Left lobe of liver (tissue), 2 donors: ENCODE data around the gene TRIP6. TPM values are rescaled to one million over a fixed set of nuclear protein-coding genes. Genes with fewer than 3 reads are reported as not detected.
A peak's percentile ranks its signal among the peaks of the same experiment; 100 is the strongest.

Experiments used
- ATAC-seq: fragments of 200-7000 bp; cut with Tn5 transposase; one replicate; pipeline ENCODE4 v1.9.1; 2020; ENCODE audit warnings: mild to moderate bottlenecking, moderate library complexity
- DNase-seq: peaks from one replicate; pipeline ENCODE4 v3.0.0-alpha.2; 2020; ENCODE audit warnings: low spot score
- total RNA-seq: library from RNA; stranded (reverse); gene quantifications from one replicate; pipeline ENCODE4 v1.2.1, GENCODE V29; 2021
- donor health status: DM: no; HTN: no; CAD: no; lungs with moderate emphysema.
- donor health status: DM: no; HTN: yes; CAD: no.

TRIP6 gene
- total RNA-seq, result 24.6 TPM

GRCh38 chr7:100867040-100867775, at the start of gene TRIP6:
Gene TRIP6 (plus strand): TSS chr7:100867387. CDS start chr7:100867498, 111 bp downstream.
- DNase-seq, result peak; percentile 82
- ATAC-seq, result peak; percentile 51

DNA sequence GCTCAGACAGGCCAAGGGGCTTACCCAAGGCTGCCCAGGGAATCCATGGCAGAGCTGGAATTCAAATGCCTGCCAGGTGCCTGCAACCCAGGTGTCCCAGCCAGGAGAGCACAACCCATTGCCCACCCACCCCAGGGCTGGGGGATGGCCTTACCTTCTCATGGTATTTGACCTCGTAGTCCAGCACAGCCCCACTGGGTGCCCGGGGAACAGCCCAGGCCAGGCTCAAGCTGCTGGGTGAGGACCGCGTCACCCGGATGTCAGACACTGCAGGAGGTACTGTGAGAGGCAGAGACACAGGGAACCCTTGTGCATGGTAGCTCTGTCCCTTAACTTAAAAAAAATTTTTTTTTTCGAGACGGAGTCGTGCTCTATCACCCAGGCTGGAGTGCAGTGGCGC, 48.8 kb upstream of the TRIP6 start:
- DNase-seq (no peak), ATAC-seq (no peak)

DNA sequence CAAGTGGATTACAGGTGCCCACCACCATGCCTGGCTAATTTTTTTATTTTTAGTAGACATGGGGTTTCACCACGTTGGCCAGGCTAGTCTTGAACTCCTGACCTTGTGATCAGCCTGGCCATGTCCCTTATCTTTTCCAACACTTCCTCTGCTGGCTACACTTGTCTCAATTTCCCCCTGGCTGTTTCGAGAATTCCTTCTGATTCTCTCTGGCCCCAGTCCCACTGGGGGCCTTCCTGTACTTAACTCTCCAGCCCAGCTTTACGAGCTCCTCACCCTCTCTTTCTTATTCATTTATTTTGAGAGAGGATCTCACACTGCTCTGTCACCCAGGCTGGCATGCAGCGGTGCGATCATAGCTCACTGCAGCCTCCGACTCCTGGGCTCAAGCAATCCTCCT, 48.4 kb upstream of the TRIP6 start:
- ATAC-seq (no peak), DNase-seq (no peak)

- no peak for ATAC-seq
- DNase-seq, result no peak
Measured at GRCh38 chr7:100819586-100819985, 47.6 kb upstream of the TRIP6 start.

DNA sequence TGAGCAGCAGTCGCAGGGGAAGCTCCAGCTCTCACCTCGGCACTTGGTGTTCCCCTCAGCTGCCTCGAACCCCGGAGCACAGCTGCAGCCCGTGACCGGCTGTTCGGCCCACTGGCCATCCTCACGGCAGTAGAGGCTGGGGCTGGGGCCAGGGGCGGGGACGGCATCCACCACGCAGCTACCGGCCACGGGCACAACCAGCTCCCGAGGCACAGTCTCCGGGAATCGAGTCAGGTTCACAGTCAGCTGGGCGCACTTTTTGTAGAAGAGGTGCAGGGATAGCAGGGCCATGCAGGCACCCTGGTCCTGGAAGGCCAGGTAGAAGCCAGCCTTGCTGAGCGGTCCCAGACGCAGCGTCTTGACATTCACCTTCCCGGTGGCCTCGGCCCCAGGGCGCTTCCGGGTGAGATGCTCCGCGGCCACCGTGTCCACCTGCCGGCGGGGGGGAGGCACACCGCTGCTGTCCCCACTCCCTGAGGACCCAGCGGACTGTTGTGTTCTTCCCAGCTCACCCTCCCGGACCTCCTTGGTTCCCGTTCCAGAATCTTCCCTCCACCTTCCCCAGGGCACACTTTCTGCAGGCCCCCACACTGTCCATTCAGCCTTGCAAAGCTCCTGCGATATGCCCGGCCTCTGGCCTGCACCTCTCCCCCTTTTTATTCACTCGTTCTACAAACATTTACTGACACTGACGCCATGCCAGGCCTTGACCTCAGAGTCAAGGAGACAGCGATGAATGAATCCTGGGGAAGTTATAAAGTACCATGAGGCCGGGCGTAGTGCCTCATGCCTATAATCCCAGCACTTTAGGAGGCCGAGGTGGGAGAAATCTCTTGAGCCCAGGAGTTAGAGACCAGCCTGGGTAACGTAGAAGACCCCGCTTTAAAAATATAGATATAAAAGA, 44.7 kb upstream of the TRIP6 start:
- ATAC-seq (peak; percentile 7), DNase-seq (peak; percentile 70)

GRCh38 chr7:100823140-100823525, 44.1 kb upstream of the TRIP6 start:
- no peak for ATAC-seq
- DNase-seq, result no peak

GRCh38 chr7:100823534-100823933, 43.7 kb upstream of the TRIP6 start:
- no peak for ATAC-seq
- DNase-seq, result no peak

DNA sequence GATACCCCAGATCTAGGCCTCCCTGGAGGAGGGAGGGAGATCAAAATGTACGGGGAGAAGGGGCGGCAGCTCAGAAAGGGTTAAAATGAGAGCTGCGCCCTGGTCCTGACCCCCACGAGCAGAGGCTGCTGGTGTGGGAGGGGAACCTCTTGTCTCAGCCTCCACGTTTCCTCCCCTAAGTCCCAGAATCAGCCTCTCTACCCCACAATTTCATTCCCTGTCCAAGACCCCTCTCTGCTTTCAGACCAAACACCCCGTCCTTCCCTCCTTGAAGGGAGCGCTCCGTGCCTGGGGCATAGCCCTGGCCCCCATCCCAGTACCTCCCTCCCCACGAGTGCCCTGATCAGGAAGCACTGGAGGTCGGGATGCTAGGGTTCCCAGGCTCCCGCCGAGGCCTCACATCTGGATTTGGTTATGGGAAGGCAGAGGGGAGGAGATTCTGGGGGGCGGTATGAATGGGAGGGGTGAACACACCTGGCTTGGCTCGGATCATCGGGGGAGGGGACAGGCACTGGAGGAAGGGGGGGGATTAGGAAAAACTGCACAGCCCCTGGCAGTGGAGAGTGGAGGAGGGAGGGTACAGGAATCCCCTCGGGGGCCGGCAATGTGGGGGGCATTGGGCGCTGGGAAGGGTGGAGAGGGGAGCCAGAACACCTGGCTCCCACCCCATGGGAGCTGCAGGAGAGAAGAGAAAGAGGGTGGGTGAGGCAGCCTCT, 42.5 kb upstream of the TRIP6 start:
- DNase-seq (no peak), ATAC-seq (no peak)

GRCh38 chr7:100825215-100825671, 41.9 kb upstream of the TRIP6 start:
- ATAC-seq (peak; percentile 2), DNase-seq (no peak)

DNA sequence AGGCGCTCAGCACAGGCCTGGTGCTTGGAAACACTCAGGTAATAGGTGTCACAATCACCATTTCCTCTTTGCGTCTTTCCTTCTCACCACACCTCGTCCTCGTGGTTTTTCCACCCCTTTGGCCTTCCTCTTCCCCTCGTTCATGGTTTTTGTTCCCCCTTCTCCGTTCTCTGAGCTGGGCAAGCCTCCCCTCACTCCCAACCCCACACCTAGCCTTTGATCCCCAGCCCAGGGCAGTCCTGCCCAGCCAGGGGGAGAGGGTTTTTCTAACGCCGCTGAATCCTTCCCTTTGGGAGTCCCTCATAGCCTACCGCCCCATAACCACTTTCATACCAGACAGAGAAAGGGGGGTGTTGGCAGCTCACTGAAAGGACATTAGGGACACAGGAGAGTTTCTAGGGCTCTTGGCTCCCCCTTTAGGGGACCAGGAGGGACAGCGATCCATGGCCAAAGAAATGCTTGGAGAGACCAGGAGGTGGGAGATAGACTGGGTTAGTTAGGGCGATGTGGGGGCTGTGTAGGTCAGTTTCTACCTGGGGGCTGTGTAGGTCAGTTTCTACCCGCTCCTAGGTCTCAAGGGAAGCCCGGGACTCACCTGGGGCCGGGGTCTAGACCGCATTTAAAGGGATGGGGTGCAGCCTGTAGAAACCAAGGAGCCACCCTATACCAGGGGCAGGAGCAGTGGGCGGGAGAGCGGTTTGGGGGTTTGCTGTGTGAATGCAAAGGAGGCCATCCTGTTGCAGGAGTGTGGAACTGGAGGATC, 41.3 kb upstream of the TRIP6 start:
- ATAC-seq (no peak), DNase-seq (no peak)

DNA sequence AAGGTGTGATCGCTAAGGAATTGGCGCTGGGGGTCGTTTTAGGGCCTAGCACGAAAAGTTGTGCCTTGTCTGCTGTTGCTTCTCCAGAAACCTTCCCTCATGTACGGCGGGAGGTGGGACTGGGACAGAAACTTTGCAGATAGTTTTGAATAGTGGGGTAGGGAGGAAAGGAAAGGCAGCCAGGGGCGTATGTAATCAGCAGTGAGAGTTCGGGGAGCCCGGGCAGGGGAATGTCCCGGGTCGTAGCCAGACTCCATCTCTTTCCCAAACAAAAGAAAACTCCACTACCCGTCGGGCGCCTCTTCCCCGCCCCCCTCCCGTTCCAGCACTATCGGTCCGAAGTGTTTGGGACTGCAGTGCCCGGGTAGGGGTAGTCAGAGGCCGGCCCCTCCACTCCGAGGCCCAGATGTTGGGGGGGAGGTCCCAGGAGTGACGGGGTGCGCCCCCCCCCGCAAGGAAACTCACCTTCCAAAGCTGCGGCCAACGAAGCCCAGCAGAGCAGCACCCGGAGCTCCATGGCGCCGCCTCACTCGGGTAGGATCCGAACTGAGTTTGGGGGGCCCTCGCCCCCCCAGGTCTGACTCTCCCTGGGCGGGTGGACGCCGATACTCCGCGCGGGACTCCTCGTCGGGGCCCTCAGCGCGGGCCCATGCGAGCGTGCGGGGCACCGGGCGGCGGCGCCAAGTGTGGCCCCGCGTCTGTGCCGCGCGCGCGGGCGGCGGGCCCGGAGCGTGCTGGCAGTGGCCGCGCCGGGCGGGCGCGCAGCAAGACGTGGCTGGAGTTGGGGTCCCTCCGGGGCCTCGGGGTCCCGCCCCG, 40.5 kb upstream of the TRIP6 start:
- DNase-seq, result peak; percentile 61
- ATAC-seq, result peak; percentile 18

DNA sequence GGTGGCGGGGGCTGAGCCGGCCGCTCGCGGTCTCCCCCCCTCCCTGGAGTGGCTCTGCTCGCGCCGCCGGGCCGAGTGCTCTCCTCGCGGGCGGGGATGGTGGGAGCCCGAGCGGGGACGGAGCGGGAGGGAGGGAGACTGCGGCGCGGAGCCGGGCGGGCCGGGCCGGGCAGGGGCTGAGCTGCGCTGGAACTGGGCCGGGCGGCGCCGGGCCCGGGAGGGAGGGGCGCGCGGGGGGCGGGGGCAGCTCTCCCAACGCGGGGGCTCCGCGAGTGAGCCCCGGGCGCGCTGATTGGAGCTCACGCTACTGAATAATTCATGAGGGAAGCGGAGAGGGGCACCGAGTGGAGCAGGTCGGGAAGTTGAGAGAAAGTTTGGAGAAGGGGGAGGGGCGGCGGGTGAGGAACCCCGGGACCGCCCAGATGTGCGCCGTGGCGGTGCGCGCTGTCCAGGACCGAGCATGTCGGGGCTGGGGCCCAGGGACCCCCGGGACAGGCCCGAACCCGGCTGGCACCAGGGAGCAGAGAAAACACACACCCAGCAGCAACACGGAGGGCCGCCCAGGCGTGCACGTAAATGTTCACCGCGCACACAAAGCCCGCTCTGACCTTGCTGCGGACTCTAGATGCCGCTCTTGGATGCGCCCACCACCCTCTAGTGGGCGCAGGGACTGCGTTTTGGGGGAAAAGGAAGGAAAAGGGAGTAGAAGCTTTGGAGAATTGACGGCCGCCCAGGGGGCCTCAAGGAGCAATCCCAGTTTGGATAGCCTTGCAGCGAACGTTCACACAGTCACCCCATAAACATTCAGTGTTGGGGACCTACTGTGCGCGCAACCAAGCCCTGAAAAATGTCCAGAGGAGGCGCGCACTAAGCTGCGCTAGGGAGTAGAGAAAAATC, 39.6 kb upstream of the TRIP6 start, which contains the start of gene EPHB4:
EPHB4 (minus strand) TSS at position 194 of the 897 bp plus-strand sequence. CDS start 493 bp downstream, outside the sequence.
- ATAC-seq (peak; percentile 77), DNase-seq (peak; percentile 95)

DNA sequence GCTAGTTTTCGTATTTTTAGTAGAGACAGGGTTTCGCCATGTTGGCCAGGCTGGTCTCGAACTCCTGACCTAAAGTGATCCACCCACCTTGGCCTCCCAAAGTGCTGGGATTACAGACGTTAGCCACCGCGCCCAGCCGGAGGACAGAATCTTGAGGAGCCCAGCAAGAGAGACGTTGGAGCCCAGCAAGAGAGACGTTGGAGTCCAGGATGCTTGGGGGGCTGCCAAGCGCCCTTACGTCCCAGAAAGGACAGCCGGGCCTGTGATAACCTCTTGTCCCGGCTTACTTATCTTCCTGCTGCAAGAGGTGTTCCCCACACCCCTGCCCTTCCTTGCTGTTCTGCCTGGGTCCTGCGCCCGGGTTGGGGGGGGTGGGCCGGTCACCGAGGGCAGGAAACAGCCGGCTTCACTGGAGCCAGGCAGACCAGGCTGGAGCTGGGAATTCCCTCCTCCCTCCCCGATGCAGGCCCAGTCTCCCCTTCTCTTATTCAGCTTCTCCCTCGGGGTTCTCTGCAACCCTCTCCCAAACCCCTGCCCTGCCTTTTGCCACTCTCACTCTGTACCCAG, 38.0 kb upstream of the TRIP6 start:
- ATAC-seq, result peak; percentile 36
- peak; percentile 86 for DNase-seq

GRCh38 chr7:100830396-100830795, 36.8 kb upstream of the TRIP6 start:
- DNase-seq (no peak), ATAC-seq (no peak)

DNA sequence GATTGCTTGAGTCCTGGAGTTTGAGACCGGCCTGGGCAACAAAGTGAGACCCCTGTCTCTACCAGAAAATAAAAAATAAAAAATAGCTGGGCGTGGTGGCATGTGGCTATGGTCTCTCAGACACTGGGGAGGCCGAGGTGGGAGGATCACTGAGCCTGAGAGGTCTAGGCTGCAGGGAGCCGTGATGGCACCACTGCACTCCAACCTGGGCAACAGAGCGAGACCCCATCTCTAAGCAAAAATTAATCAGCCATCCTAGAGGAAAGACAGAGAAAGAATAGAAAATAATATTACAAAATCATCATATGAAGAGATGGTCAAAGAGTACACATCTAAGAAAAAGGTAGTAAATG, 34.9 kb upstream of the TRIP6 start:
- ATAC-seq, result no peak
- no peak for DNase-seq

- peak; percentile 10 for ATAC-seq
- peak; percentile 59 for DNase-seq
Measured at GRCh38 chr7:100835903-100836811, 31.0 kb upstream of the TRIP6 start.

DNA sequence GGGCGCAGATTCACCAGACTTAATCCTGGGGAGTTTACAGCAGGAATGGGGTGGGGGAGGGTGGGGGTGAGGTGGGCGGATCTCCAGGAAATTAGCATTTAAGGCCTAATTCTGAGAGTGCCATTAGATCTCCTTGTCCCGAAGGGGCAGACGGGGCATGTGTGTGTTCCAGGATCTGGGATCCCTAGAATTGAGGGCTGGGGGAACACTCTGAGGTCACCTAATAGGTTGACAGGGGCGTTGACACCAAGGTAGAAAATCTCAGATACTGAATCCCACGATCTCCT, 30.4 kb upstream of the TRIP6 start:
- no peak for DNase-seq
- ATAC-seq, result no peak
